GM18517 (cell line): Measurements from ENCODE around the gene ACACB.

ENCODE experiments used
- ATAC-seq: cut with Tn5 transposase; IDR thresholded peaks from one replicate; pipeline ENCODE4 v1.9.1; 2021; ENCODE audit warnings: mild to moderate bottlenecking, moderate library complexity; ENCODE audit not compliant: unreplicated experiment

Gene ACACB

DNA sequence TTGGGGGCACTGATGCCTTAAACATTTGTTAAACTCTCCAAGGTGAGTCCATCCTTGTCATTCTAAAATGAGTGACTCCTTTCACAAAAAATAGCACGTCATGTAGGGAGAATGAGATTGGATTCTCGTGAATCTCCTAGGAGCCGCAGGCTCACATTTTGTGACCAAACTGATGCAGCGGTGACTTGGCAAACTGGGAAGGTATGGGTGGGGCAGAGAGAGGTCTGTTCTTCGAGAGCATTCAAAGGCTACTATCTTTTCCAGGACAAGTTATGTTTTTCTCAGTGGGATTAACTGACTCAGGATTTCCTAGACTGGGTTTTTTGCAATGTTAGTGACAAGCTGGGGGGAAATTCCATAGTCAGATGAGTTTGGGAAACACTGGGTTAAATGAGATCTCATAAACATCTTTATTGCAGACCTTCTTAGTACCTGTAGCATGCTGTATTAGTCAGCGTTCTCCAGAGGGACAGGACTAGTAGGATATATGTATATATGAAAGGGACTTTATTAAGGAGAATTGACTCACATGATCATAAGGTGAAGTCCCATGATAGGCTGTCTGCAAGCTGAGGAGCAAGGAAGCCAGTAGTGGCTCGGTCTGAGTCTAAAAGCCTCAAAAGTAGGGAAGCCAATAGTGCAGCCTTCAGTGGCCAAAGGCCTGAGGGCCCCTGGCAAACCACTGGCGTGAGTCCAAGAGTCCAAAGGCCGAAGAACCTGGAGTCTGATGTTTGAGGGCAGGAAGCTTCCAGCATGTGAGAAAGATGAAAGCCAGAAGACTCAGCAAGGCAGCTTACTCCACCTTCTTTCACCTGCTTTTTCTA lies 131.7 kb downstream of the ACACB start:
- ATAC-seq: no peak

DNA sequence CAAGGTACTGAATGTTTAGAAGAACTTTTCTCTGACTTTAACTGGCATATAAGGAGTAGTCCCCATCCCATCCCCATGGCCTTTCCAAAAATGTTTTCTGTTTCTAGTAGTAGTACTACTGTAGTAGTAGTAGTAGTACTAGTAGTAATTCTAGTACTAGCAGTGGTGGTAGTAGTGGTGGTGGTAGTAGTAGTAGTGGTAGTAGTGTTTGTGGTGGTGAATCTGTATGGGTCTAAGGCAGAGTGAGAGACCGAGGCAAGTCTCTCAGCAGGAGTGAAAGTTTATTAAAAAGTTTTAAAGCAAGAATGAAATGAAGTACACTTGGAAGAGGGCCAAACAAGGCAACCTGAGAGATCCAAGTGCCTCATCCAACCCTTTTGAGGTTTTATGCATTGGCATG lies 134.1 kb downstream of the ACACB start:
- no peak for ATAC-seq

DNA sequence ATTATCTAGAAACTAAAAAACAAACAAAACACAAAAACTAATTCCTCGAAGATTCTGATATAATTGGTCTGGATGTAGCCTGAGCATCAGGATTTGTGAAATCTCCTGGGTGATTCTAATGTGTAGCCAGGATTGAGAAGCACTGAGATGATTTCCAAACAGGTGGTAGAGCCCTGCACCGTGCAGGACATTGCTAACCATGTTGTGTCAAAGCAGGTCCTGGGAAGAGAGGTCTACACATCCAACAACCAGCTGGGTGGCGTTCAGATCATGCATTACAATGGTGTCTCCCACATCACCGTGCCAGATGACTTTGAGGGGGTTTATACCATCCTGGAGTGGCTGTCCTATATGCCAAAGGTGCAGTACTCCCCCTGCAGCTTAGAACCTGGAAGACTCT lies 136.4 kb downstream of the ACACB start:
- ATAC-seq: no peak

DNA sequence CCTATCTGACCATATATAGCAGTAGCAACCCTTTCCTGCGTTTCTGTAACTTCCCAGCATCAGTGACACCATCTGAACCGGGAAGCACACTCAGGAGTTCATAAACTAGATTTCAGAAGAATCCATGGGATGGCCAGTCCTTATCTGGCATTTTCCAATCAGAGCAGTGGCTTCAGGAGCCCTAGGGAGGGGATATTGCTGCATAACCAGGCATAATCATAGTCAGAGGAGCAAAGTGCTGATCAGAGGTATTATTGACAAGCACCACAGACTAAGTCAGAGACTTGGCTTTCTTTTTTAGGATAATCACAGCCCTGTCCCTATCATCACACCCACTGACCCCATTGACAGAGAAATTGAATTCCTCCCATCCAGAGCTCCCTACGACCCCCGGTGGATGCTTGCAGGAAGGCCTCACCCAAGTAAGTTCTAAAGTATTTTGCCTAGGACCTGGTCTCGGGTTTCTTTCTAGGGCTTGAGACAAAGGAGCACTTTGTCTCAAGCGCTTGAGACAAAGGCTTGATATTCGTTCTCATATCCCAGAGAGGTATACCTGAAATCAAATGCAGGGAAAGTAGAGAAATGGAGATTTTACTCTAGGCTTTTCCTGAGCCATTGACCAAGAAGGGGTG lies 137.6 kb downstream of the ACACB start:
- ATAC-seq: no peak

DNA sequence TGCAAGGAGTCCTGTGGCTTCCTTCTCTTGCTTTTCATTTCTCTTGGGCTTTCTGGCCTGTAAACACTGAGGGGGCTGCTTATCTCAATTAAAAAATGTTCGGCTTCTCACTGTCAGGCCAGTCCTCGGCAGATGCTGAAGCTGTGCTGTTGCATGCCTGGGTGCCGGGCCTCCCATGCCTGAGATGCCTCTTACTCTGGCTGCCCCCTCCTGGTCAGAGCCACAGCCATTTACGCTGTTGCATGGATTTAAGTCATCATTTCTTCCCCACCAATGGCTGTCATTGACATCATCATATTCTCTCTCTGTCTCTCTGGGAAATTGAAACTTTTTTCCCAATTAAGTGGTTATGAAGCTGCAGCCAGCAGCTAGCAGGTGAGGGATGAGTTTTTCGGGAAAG lies 139.0 kb downstream of the ACACB start:
- ATAC-seq: no peak

DNA sequence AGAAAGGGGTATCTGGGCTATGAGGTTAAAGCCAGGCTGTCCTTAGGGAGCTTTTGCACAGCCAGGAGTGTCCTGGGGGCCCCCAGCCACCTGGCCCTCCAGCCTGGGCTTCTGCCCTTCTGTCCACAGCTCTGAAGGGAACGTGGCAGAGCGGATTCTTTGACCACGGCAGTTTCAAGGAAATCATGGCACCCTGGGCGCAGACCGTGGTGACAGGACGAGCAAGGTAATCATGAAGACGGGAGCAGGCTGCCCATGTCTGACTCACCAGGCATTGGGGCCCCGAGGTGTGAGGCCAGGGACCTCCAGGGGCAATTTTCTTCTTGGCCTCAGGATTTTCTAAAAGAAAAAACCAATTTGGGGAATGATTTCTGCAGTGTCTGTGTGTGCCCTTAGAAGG lies 139.6 kb downstream of the ACACB start:
- ATAC-seq: no peak

DNA sequence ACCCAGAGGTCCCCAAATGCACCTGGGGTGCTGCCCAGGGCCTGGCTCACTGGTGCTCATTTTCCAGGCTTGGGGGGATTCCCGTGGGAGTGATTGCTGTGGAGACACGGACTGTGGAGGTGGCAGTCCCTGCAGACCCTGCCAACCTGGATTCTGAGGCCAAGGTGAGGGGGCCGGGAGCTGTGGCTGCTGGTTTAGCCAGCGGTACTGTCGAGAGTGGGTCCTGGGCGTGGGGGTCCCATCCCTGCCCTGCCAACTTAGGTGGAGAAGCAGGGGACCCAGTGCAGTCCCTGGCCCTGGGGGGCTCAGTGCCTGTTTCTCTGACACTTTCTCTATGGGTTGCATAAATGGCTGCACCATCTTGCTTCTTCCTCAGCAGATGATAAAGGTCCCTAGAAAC lies 141.8 kb downstream of the ACACB start:
- no peak for ATAC-seq

DNA sequence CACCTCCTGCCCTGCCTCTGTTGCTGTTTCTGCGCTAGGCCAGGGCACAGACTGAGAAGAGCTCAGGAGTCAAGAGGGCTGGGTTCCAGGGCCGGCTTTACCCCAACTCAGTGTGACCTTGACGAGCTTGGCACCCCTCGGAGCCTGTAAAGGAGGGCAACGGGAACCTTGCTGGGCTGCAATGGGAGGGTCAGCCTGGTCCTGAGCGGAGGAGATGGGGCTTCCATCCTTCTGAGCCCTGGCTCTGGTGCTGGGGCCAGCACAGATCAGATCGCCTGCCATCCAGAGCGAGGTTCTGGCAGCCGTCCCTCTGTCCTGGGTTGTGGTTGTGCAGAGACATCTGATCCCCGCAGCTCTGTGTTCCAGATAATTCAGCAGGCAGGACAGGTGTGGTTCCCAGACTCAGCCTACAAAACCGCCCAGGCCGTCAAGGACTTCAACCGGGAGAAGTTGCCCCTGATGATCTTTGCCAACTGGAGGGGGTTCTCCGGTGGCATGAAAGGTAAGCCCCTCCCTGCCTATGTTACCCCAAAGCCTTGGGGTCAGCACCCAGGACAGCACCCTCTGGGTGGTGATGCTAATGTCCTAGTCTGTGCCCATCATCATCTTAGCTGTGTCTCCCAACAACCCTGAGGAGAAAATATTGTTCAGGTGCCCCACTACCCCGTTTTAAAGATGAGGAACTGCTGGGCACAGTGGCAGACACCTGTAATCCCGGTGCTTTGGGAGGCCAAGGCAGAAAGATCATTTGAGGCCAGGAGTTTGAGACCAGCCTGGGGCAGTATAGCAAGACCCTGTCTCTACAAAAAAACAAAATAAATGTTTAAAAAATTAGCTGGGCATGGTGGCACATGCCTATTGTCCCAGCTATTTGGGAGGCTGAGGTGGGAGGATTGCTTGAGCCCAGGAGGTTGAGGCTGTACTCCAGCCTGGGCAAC lies 142.5 kb downstream of the ACACB start:
- ATAC-seq: no peak

DNA sequence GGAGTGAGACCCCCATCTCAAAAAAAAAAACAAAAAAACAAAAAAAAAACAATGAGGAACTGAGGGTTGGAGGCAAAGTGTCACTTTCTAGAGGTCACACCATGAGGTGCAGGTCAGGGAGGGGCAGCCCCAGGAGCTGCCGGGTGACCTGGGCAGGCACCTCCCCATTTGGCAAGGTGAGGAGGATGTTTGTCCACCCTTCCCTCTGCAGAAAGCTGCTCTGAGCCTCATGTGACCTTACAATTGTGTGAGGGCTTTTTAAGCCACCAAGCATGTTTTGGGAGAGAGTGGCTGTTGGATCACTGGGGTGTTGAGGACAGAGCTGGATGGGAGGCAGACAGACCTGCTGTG lies 143.1 kb downstream of the ACACB start:
- ATAC-seq: no peak

DNA sequence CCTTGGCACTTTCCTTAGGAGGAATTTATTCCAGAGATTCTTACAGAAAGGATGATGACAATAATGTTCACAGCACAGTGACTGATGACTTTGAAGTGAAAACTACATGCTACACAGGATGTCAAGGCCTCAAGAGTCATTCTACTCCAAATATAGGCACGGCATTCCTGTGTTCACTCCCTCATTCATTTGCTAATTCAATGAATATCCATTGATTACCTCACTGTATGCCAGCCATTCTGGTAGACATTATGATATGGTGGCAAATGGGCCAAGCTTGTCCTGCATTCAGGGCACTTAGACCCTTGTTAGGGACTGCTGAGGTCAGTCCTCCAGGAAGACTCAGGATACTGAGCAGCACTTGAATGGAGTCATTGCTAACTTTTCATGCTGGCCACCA lies 144.7 kb downstream of the ACACB start:
- no peak for ATAC-seq

DNA sequence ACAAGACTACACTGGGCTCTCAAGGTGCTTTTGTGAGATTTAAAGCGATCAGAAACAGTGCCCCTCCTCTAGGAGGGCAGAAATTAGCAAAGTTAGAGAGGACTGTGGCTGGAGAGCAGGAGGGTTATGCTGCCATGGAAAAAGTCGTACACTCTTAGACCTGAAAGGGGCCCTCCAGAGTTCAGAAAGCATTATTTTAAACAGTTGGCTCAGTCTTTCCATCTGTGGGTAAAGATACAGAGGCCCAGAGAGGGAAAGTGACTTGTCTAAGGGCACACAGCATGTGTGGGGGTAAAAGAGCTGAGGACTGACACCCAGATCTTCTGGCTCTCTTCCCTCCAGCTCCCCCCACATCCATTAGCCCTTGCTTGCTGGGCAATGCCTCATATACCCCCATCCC lies 145.6 kb downstream of the ACACB start:
- no peak for ATAC-seq

DNA sequence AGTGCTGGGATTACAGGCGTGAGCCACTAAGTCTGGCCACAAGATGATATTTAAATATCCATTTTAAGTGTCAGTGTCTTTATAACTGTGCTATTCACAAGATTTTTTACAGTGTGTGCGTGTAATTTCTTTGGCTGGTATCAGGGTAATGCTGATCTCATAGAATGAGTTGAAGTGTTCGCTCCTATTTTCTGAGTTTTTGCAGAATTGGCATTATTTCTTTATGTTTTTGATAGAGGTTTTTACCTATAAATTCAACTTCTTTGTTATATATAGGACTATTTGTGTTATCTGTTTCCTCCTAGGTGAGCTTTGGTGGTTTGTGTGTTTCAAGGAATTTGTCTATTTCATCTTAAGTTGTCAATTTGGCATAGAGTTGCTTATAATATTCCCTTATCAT lies 147.1 kb downstream of the ACACB start:
- no peak for ATAC-seq

DNA sequence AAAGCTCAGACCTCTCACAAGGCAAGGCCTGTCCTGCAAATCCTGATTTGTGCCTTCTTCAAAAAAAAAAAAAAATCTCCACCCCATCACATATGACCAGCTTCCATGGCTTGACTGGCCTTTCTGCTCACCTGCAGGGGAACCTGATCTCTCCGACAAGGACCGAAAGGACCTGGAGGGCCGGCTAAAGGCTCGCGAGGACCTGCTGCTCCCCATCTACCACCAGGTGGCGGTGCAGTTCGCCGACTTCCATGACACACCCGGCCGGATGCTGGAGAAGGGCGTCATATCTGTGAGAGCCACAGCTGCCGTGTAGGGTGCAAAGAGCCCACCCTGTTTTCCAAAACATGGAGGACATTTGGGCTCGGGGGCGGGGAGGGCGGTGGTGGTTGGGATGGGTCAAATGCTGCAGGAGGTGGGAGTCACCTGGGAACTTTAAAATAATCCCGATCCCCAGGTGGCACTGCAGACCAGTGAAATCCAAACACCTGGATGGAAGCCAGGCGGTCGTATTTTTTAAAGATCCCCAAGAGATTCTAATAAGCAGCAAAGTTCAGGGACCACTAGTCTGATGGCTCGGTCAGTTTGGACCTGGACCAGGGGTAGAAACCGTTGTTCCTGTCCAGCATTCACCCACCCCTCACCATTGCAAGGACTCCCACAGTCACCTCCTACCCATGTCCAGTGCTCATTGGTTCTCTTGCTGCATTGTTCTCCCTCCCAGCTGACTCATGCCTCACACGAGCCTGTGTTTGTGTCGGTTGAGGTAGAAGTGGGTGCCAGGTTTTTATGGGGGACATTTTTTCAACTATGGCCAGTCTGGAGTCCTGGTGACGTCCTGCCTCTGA lies 147.9 kb downstream of the ACACB start:
- ATAC-seq: no peak

DNA sequence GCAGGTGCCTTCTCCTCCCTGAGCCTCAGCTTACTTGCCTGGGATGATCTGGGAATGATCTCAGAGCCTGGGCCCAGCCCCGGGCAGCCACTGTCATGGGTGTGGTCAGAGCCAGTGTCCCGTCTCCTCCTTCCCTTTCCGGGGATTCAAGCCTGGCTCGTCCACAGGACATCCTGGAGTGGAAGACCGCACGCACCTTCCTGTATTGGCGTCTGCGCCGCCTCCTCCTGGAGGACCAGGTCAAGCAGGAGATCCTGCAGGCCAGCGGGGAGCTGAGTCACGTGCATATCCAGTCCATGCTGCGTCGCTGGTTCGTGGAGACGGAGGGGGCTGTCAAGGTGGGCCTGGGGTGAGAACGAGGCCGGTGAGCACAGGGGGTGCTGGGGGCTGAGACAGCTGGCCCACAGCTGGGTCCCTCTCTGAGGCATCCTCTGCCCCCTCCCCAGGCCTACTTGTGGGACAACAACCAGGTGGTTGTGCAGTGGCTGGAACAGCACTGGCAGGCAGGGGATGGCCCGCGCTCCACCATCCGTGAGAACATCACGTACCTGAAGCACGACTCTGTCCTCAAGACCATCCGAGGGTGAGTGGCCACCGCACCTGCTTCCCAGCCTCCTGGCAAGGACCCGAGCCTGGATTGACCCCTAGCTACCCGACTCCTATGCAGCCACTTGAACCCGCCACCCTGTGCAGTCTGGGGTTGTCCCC lies 148.7 kb downstream of the ACACB start:
- ATAC-seq: no peak

DNA sequence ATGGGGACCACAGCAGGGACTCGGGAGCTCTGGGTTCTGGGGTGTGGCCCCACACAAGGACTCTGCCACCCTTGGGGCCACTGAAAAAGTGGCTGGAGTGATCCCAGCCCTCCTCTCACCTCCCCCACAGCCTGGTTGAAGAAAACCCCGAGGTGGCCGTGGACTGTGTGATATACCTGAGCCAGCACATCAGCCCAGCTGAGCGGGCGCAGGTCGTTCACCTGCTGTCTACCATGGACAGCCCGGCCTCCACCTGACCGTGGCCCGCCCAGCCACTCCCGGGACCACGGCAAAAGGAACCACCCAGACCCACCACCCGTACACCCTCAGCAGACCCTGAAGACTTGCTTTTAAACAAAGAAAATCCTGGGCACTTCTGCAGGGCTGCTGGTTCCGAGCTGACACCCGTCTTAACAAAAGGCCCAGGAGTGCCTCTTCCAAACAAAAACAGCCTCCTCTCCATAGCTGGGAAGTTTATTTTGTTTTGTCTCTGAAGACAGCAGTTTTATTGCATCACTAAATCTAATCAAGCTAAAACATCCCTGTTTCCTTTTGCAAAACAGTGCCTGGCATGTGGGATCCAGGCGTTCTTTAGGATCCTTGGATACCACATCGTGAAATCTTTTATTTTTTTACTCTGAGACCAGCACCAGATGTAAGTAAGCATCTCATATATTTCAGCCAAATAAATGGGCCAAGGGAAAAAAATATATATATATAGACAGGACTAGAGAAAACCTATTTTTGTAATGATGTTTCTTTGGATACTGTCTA lies 149.9 kb downstream of the ACACB start:
- no peak for ATAC-seq

DNA sequence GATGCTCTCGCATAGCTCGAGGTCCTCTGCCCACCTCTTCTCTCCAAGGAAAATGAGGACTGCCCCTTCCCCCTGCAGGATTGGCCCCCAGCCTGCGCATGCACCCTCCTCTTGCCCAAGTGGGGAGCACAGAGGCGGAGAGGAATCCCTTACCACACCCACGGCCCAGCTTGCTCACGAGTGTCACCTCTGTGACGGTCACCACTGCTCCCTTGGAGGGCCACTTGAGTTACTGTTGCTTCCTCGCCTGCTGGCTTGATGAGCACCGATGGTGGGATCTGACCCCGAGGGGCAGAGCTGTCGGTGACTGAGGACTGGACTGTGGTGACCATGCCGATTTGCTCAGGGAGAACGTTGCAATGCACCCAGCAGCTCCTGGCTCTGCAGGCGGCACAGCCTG lies 151.0 kb downstream of the ACACB start:
- no peak for ATAC-seq

DNA sequence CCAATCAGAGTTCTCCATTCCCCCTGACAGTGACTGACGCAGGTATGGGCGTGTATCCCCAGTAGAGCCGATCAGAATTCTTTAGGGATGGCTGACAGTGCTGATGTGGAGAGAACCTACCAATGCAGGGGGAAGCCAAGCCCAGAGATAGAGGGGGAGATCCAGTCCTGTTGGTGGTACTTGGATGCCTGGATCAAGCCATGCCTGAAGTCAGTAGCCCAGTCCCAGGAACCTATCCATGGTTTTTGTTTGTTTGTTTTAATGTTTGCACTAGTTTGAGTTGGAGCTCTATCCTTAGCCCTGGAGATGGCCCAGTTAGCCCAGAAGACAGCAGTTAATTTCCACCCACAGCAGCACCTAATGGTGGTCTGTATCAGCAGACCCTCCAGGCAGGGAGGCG lies 152.5 kb downstream of the ACACB start:
- ATAC-seq: no peak

DNA sequence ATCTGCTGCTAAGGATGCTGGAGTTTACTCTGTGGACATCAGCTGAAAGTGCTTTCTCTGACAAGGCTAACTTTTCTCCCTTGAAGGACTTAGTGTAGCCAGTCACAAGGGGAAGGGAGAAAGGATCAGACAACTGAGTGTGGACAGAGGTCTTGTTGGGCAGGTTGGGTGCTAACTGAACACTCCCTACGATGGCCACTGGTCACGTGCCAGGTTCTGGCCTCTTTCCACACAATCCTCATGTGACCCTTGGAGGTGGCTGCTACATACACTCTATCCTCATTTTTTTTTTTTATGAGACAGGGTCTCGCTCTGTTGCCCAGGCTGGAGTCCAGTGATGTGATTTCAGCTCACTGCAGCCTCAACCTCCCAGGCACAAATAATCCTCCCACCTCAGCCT lies 153.0 kb downstream of the ACACB start:
- no peak for ATAC-seq

DNA sequence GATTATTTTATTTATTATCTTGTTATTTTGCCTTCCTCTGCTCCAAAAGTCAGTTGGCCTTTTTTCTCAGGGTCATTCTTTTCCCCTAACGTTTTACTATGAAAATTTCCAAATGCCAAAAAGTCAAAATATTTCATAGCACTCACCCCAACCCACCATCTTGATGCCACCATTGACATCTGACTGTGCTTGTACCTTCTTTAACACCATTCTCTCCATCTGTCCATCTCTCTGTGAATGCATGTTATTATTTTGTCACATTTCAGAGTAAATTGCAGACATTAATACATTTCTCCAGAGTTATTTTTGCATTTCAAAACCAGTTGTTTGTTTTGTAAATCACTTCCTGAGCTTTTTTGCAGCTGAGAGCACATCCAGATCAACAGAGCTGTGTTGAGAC lies 154.1 kb downstream of the ACACB start:
- no peak for ATAC-seq
